H9 (cell line): ENCODE data around the gene TSSK6. TPM values are rescaled to one million over a fixed set of nuclear protein-coding genes. Genes with fewer than 3 reads are reported as not detected.

Experiments
- DNase-seq: peaks from one replicate; pipeline ENCODE4 v3.0.0-alpha.2; 2017
- H2AFZ ChIP-seq: one replicate; pipeline ENCODE4 v1.6.1; 2013; ENCODE audit warnings: mild to moderate bottlenecking, low read length, control low read depth, moderate library complexity
- H2AK5ac ChIP-seq: 2 replicates; pipeline ENCODE4 v1.6.1; 2013; ENCODE audit warnings: low read length, control low read depth, mixed read lengths; ENCODE audit not compliant: insufficient read length
- H2BK120ac ChIP-seq: one replicate; pipeline ENCODE4 v1.6.1; 2013; ENCODE audit warnings: low read depth, mild to moderate bottlenecking, low read length, control low read depth, inconsistent platforms; ENCODE audit not compliant: poor library complexity, severe bottlenecking
- H2BK12ac ChIP-seq: 2 replicates; pipeline ENCODE4 v1.6.1; 2013; ENCODE audit warnings: low read length, control low read depth, mixed read lengths, low read depth; ENCODE audit not compliant: insufficient read length
- H2BK15ac ChIP-seq: 2 replicates; pipeline ENCODE4 v1.6.1; 2013; ENCODE audit warnings: low read depth, low read length, control low read depth
- H2BK20ac ChIP-seq: one replicate; pipeline ENCODE4 v1.6.1; 2013; ENCODE audit warnings: low read depth, mild to moderate bottlenecking, low read length, control low read depth, inconsistent platforms; ENCODE audit not compliant: poor library complexity, severe bottlenecking
- H2BK5ac ChIP-seq: 2 replicates; pipeline ENCODE4 v1.6.1; 2013; ENCODE audit warnings: low read length, control low read depth, mixed read lengths; ENCODE audit not compliant: insufficient read length
- H3K14ac ChIP-seq: 2 replicates; pipeline ENCODE4 v1.6.1; 2013; ENCODE audit warnings: low read length, control low read depth; ENCODE audit not compliant: insufficient read depth
- H3K18ac ChIP-seq: 2 replicates; pipeline ENCODE4 v1.6.1; 2013; ENCODE audit warnings: low read depth, mild to moderate bottlenecking, mixed read lengths, low read length, control low read depth; ENCODE audit not compliant: insufficient read length
- H3K23ac ChIP-seq: 2 replicates; pipeline ENCODE4 v1.6.1; 2013; ENCODE audit warnings: low read length, control low read depth, mixed read lengths, low read depth; ENCODE audit not compliant: insufficient read length
- H3K23me2 ChIP-seq: 2 replicates; pipeline ENCODE4 v1.6.1; 2013; ENCODE audit warnings: low read depth, mild to moderate bottlenecking, mixed read lengths, low read length, control low read depth; ENCODE audit not compliant: insufficient read length, poor library complexity, severe bottlenecking
- H3K27ac ChIP-seq: 2 replicates; pipeline ENCODE4 v1.5.1; 2013; ENCODE audit warnings: low read length, control low read depth, mixed read lengths, low read depth; ENCODE audit not compliant: insufficient read length
- H3K27me3 ChIP-seq: 2 replicates; pipeline ENCODE4 v1.6.1; 2013; ENCODE audit warnings: low read length, control low read depth, inconsistent platforms; ENCODE audit not compliant: insufficient read depth
- H3K4ac ChIP-seq: 2 replicates; pipeline ENCODE4 v1.6.1; 2013; ENCODE audit warnings: low read depth, mild to moderate bottlenecking, control low read depth, inconsistent platforms, low read length, moderate library complexity
- H3K4me1 ChIP-seq: 2 replicates; pipeline ENCODE4 v1.6.1; 2013; ENCODE audit warnings: low read length, control low read depth, inconsistent platforms; ENCODE audit not compliant: insufficient read depth
- H3K4me2 ChIP-seq: 2 replicates; pipeline ENCODE4 v1.6.1; 2013; ENCODE audit warnings: low read length, control low read depth, mixed read lengths; ENCODE audit not compliant: insufficient read length, insufficient read depth
- H3K56ac ChIP-seq: 2 replicates; pipeline ENCODE4 v1.6.1; 2013; ENCODE audit warnings: low read depth, mild to moderate bottlenecking, mixed read lengths, low read length, control low read depth; ENCODE audit not compliant: insufficient read length
- H3K79me1 ChIP-seq: 2 replicates; pipeline ENCODE4 v1.6.1; 2013; ENCODE audit warnings: low read depth, mild to moderate bottlenecking, moderate library complexity, low read length, control low read depth, inconsistent platforms; ENCODE audit not compliant: insufficient read depth, poor library complexity, severe bottlenecking
- H3K79me2 ChIP-seq: 2 replicates; pipeline ENCODE4 v1.6.1; 2013; ENCODE audit warnings: low read length, control low read depth, inconsistent platforms; ENCODE audit not compliant: insufficient read depth
- H3K9ac ChIP-seq: 2 replicates; pipeline ENCODE4 v1.6.1; 2013; ENCODE audit warnings: low read length, control low read depth, mixed read lengths; ENCODE audit not compliant: insufficient read length; ENCODE audit errors: extremely low read depth
- H3K9me3 ChIP-seq: one replicate; pipeline ENCODE4 v1.6.1; 2013; ENCODE audit warnings: low read depth, low read length, inconsistent platforms; ENCODE audit not compliant: control insufficient read depth
- H3T11ph ChIP-seq: one replicate; pipeline ENCODE4 v1.6.1; 2013; ENCODE audit warnings: mild to moderate bottlenecking, low read length, control low read depth, inconsistent platforms
- H4K20me1 ChIP-seq: one replicate; pipeline ENCODE4 v1.6.1; 2013; ENCODE audit not compliant: control insufficient read depth, insufficient read length, insufficient read depth
- H4K5ac ChIP-seq: 2 replicates; pipeline ENCODE4 v1.6.1; 2013; ENCODE audit warnings: low read depth, mild to moderate bottlenecking, mixed read lengths, low read length, control low read depth; ENCODE audit not compliant: insufficient read length
- H4K8ac ChIP-seq: replicated peaks from 2 replicates; pipeline ENCODE4 v1.6.1; 2013; ENCODE audit warnings: low read length, control low read depth, mixed read lengths, low read depth; ENCODE audit not compliant: insufficient read length
- H4K91ac ChIP-seq: 2 replicates; pipeline ENCODE4 v1.6.1; 2013; ENCODE audit warnings: low read depth, mild to moderate bottlenecking, moderate library complexity, mixed read lengths, low read length, control low read depth; ENCODE audit not compliant: insufficient read length
- H3K27ac Mint-ChIP-seq, 3 experiments: 2 replicates in 2 of 3; 3 replicates in 1 of 3; pipeline ENCODE4 v1.8.0; 2020 to 2021; ENCODE audit warnings: mixed read lengths in 3 of 3, mild to moderate bottlenecking in 1 of 3, moderate library complexity in 1 of 3
- H3K27me3 Mint-ChIP-seq: 2 replicates; pipeline ENCODE4 v1.8.0; 2021; ENCODE audit warnings: low read depth, mild to moderate bottlenecking, moderate library complexity, mixed read lengths
- H3K36me3 Mint-ChIP-seq, 3 experiments: 2 replicates in 2 of 3; 3 replicates in 1 of 3; pipeline ENCODE4 v1.8.0; 2020 to 2021; ENCODE audit warnings: low read depth in 3 of 3, mixed read lengths in 3 of 3; ENCODE audit not compliant: insufficient read depth in 1 of 3
- H3K4me1 Mint-ChIP-seq, 2 experiments: 2 replicates each; pipeline ENCODE4 v1.8.0; 2020; ENCODE audit warnings: mixed read lengths in 2 of 2
- H3K4me3 Mint-ChIP-seq, 2 experiments: 2 replicates in 1 of 2; 3 replicates in 1 of 2; pipeline ENCODE4 v1.8.0; 2020 to 2021; ENCODE audit warnings: mild to moderate bottlenecking in 2 of 2, mixed read lengths in 2 of 2, moderate library complexity in 1 of 2
- H3K9me3 Mint-ChIP-seq, 2 experiments: 2 replicates in 1 of 2; 3 replicates in 1 of 2; pipeline ENCODE4 v1.8.0; 2020; ENCODE audit warnings: mild to moderate bottlenecking in 2 of 2, mixed read lengths in 2 of 2, moderate library complexity in 1 of 2
- WGBS: extraction: QIAGEN DNeasy Blood & Tissue Kit; methylation state at CpG from one replicate; pipeline ENCODE4 v1.1.7; 2013; ENCODE audit warnings: missing lambda C conversion rate, low lambda C conversion rate, mixed read lengths; ENCODE audit not compliant: insufficient read length; ENCODE audit errors: extremely low coverage; 5-methylcytosine and 5-hydroxymethylcytosine counted together
- total RNA-seq: library from RNA; stranded (reverse); gene quantifications from 2 replicates; pipeline ENCODE4 v1.2.1, GENCODE V29; 2021
- TF ChIP-seq, protein P1 (sequence below): fragments of 200-600 bp; sonication (generic); conservative IDR thresholded peaks from 3 replicates; pipeline ENCODE4 v1.8.0; 2021; ENCODE audit warnings: antibody characterized with exemption, mild to moderate bottlenecking

The TSSK6 gene
- total RNA-seq, 1 experiment from 2014 or later = 2.6 TPM

DNA sequence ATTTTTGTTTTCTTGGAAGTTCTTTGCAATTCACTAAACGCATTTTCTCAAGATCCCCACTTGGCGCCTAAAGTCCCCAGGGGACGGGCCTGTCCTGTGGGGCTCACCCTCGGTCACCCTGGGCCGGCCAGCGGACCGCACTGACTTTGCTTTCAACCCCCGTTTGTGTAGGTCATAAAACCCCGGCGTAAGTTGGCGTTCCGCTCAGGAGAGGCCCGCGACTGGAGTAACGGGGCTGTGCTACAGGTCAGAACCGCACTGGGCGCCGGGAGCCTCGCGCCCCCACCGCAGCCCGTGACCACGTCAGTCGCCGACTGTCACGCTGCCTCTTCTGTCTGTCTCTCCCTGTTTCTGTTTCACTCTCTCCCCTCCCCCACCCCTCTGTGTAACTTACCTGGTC lies 13.6 kb downstream of the TSSK6 start:
- Histone ChIP-seq H3K23ac (no peak overlapping the region), H4K91ac (no peak overlapping the region), H2BK120ac (no peak overlapping the region), H3T11ph (no peak overlapping the region), H2AFZ (no peak overlapping the region), H3K56ac (no peak overlapping the region), H3K79me1 (no peaks in the 10 kb centered on the region), H3K27me3 (no peaks in the 10 kb centered on the region), H3K4me1 (no peaks in the 10 kb centered on the region), H3K9ac (no peak overlapping the region), H3K27ac (no peak overlapping the region), H4K20me1 (no peaks in the 10 kb centered on the region), H2BK5ac (no peak overlapping the region), H3K4ac (no peak overlapping the region), H3K18ac (no peak overlapping the region), H2BK15ac (no peak overlapping the region), H2BK12ac (no peak overlapping the region), H2BK20ac (no peak overlapping the region), H4K5ac (no peak overlapping the region), H4K8ac (no peak overlapping the region), H2AK5ac (no peak overlapping the region), H3K23me2 (no peaks in the 10 kb centered on the region), H3K14ac (no peak overlapping the region), H3K4me2 (no peak overlapping the region), H3K79me2 (no peaks in the 10 kb centered on the region), H3K9me3 (no peaks in the 10 kb centered on the region)
- Mint-ChIP-seq H3K27me3 (no peaks in the 10 kb centered on the region; the same call in 1 of the 2 replicates), H3K27ac (no peak overlapping the region; a peak in 1 of 7 replicates), H3K9me3 (no peaks in the 10 kb centered on the region), H3K4me3 (no peak overlapping the region), H3K36me3 (peaks cover 40 to 94% (median 86%) of the 10 kb centered on the region in 3 experiments), H3K4me1 (no peaks in the 10 kb centered on the region)
- TF ChIP-seq, protein P1, sequence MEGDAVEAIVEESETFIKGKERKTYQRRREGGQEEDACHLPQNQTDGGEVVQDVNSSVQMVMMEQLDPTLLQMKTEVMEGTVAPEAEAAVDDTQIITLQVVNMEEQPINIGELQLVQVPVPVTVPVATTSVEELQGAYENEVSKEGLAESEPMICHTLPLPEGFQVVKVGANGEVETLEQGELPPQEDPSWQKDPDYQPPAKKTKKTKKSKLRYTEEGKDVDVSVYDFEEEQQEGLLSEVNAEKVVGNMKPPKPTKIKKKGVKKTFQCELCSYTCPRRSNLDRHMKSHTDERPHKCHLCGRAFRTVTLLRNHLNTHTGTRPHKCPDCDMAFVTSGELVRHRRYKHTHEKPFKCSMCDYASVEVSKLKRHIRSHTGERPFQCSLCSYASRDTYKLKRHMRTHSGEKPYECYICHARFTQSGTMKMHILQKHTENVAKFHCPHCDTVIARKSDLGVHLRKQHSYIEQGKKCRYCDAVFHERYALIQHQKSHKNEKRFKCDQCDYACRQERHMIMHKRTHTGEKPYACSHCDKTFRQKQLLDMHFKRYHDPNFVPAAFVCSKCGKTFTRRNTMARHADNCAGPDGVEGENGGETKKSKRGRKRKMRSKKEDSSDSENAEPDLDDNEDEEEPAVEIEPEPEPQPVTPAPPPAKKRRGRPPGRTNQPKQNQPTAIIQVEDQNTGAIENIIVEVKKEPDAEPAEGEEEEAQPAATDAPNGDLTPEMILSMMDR = no peak
- no CpG with 5 or more reads among the region's 26 CpGs for WGBS
- no peak for DNase-seq
